Measurements from ENCODE around the gene SLN.
"Not testable (repeated sequence)": the region's sequence is repeated elsewhere in the genome, so short reads cannot be mapped to it uniquely, and the experiment has no call there.

Gene SLN

DNA sequence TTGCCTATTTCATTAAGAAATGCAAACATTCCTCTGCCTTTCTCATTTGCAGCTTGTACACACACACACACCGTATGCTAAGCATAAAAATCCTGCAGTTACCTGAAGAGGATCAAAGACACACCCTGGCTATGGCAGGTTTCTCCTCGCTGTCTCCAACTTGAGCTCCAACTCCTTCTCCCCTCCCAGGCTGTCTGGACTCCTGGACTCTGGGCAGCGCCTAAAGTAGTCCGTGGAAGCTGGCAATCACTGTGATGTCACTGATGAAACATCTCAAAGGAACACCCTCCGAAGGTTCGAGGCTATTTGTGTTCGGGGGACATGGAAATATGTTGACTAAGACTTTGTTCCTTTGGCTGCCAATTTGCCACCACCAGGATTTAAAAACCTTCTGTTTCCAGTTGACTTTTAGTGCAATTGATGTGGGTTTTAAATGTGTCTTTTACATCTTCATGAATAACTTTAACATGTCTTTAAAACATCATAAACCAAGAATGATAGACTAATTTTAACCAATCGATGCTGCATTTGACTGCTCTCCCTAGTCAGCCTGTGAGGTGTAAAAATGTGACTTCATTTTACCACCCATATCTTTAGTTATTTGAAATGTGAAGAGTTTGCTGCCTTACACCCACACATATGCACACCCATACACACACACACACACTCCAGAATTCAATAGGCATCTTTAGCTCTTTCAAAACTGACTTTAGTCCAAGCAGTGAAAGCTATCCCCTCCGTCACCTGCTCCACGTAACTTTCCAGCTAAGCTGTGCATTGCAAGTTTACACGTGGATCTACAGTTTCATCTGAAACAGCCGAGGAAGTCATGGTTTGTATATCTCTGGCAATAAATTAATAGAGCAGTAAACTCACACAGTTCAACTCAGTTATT, at the start of gene SLN:
SLN (minus strand) TSS at position 196 of the 895 bp plus-strand sequence.
- H3K27ac ChIP-seq (ENCODE audit: low read depth in 2 of 2, low read length in 2 of 2), result no peak within 1 kb of the TSS

DNA sequence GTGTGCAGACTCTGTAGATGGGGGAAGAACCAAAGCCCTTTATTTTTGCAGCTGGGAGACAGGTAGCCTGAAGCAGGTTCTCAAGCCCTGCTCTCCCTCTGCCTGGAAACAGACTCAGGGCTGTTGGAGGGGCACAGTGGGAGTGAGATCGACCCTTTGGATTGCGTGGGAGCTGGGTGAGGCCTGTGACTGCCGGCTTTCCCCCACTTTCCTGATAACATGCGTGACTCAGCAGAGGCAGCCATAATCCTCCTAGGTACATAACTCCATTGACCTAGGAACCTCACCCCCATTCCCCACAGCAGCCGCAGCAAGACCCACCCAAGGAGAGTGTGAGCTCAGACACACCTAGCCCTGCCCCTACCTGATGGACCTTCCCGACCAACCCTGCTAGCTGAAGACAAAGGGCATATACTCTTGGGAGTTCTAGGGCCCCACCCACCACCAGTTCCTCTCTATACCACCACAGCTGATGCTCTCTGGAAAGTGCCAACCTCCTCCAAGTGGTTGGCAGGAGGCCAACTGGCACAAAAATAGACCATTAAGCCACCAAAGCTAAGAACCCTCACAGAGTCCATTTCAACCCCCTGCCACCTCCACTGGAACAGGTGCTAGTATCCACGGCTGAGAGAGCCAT, 47.0 kb upstream of the SLN start:
- H3K9me3 ChIP-seq (ENCODE audit: control insufficient read depth in 2 of 2, low read length in 2 of 2); H3K36me3 ChIP-seq (ENCODE audit: control insufficient read depth in 2 of 2, insufficient read depth in 2 of 2, low read length in 2 of 2); H3K27me3 ChIP-seq (ENCODE audit: control insufficient read depth in 2 of 2, insufficient read depth in 2 of 2, low read length in 2 of 2); H3K4me3 ChIP-seq (ENCODE audit: low read length in 2 of 2); H3K4me1 ChIP-seq (ENCODE audit: control insufficient read depth in 2 of 2, insufficient read depth in 2 of 2, low read length in 2 of 2); H3K27ac ChIP-seq (ENCODE audit: low read depth in 2 of 2, low read length in 2 of 2); H3K9ac ChIP-seq (ENCODE audit: low read depth in 1 of 2, low read length in 2 of 2): not testable (repeated sequence)

More for the DNA sequence above, at the start of gene SLN:
- Histone ChIP-seq H3K9ac (ENCODE audit: low read depth in 1 of 2, low read length in 2 of 2) (no peak within 1 kb of the TSS), H3K9me3 (ENCODE audit: control insufficient read depth in 2 of 2, low read length in 2 of 2) (no peaks in the 10 kb centered on the region), H3K36me3 (ENCODE audit: control insufficient read depth in 2 of 2, insufficient read depth in 2 of 2, low read length in 2 of 2) (no peaks in the 10 kb centered on the region), H3K4me1 (ENCODE audit: control insufficient read depth in 2 of 2, insufficient read depth in 2 of 2, low read length in 2 of 2) (no peaks in the 10 kb centered on the region), H3K4me3 (ENCODE audit: low read length in 2 of 2) (no peak within 1 kb of the TSS), H3K27me3 (ENCODE audit: control insufficient read depth in 2 of 2, insufficient read depth in 2 of 2, low read length in 2 of 2) (peaks cover 0 to 3% of the 10 kb centered on the region in 2 donors)

DNA sequence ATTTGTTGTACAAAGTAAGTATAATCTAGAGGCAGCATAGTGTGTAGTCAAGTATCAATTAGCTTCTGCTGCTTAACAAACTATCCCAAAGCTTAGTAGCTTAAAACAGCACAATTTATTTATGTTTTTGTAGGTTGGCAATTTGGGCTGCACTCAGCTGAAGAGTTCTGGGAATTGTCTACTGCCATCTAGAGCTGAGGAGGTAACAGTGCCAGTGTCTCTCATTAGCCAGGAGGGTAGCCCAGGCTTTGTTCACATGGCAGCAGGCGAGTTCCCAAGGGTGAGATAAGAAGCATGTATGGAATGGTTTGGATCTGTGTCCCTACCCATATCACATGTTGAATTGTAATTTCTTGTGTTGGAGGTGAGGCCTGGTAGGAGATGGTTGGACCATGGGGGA, 45.8 kb upstream of the SLN start:
- no peaks in the 10 kb centered on the region for H3K36me3 ChIP-seq (ENCODE audit: control insufficient read depth in 2 of 2, insufficient read depth in 2 of 2, low read length in 2 of 2)
- no peaks in the 10 kb centered on the region for H3K9me3 ChIP-seq (ENCODE audit: control insufficient read depth in 2 of 2, low read length in 2 of 2)
- H3K4me3 ChIP-seq (ENCODE audit: low read length in 2 of 2), result no peak overlapping the region
- H3K27ac ChIP-seq (ENCODE audit: low read depth in 2 of 2, low read length in 2 of 2), result no peak overlapping the region
- H3K9ac ChIP-seq (ENCODE audit: low read depth in 1 of 2, low read length in 2 of 2), result no peak overlapping the region
- H3K27me3 ChIP-seq (ENCODE audit: control insufficient read depth in 2 of 2, insufficient read depth in 2 of 2, low read length in 2 of 2), result no peaks in the 10 kb centered on the region
- peaks cover 0 to 3% of the 10 kb centered on the region in 2 donors for H3K4me1 ChIP-seq (ENCODE audit: control insufficient read depth in 2 of 2, insufficient read depth in 2 of 2, low read length in 2 of 2)

DNA sequence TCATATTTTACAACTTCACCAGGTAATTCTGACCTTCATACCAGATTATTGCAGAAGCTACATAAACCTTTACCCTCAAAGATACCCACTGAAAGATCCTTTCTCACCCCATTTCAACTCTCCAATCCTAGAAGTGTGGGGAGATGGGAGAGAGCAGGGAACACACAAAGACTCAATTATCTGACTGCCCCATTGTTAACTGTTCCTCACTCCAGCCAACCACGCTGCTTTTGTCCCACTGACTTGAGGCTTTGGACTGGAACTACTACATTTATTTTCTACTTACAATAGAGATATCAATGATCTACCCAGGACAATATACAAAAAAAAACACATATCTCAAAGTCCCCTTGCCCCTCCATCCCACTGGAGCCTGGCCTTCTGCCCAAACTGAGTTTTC, 44.7 kb upstream of the SLN start:
- Histone ChIP-seq H3K27ac (ENCODE audit: low read depth in 2 of 2, low read length in 2 of 2) (no peak overlapping the region), H3K9ac (ENCODE audit: low read depth in 1 of 2, low read length in 2 of 2) (no peak overlapping the region), H3K9me3 (ENCODE audit: control insufficient read depth in 2 of 2, low read length in 2 of 2) (no peaks in the 10 kb centered on the region), H3K4me3 (ENCODE audit: low read length in 2 of 2) (no peak overlapping the region), H3K27me3 (ENCODE audit: control insufficient read depth in 2 of 2, insufficient read depth in 2 of 2, low read length in 2 of 2) (no peaks in the 10 kb centered on the region), H3K36me3 (ENCODE audit: control insufficient read depth in 2 of 2, insufficient read depth in 2 of 2, low read length in 2 of 2) (no peaks in the 10 kb centered on the region), H3K4me1 (ENCODE audit: control insufficient read depth in 2 of 2, insufficient read depth in 2 of 2, low read length in 2 of 2) (peaks cover 0 to 3% of the 10 kb centered on the region in 2 donors)

DNA sequence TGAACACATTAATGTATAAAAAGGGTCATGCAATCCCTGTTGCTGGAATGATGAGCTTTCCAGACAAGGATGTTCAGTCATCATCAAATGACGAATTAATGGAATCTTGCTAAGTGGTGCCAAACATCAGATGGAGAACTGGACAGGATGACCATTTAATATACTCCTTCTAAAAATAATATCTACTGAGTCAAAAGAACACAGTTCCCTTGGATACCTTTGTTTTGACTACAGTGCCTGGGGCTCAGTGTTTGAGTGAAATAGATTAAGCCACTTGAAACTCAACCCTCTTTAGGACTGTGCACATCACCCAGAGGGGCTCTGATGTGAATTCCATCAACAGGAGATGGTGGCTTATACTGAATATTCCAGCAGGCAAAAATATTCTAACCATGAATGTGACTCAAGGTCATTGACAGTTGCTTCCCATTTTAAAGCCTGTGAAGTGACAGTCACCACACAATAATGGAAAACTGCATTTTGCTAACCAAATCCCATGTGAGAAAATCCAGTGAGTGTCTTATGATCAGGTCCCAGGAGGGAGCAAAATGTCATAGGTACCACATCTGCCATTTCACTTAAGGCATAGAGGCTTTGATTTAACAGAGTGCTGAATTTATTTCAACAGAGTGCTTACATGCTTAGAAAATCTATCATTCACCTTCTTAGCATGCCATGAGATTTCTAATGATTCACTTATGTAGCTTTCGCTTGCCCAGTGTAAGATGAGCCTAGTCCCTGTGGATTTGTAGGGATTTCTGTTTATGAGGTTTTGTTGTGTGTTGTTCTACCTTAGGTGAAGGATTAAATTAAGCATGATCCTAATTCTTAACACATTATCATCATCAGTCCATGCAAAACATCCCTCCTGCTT, 41.3 kb upstream of the SLN start:
- Histone ChIP-seq H3K9ac (ENCODE audit: low read depth in 1 of 2, low read length in 2 of 2) (no peak overlapping the region), H3K27ac (ENCODE audit: low read depth in 2 of 2, low read length in 2 of 2) (no peak overlapping the region), H3K4me3 (ENCODE audit: low read length in 2 of 2) (no peak overlapping the region)

DNA sequence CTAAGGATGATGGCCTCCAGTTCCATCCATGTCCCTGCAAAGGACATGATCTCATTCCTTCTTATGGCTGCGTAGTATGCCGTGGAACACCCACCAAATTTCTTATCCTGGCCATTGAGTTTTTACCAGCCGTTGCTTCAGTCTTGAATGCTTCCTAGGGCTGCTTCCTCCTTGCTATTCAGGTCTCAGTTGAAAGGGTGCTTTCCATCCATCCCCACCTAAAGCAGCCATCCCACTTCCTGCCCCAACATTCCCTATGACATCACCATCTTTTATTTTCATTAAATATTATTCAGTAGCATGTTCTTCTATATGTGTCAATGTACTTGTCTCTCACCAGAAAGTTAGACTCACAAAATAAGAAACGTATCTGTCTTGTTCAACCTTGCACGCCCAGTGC, 40.7 kb upstream of the SLN start:
- Histone ChIP-seq H3K4me3 (ENCODE audit: low read length in 2 of 2) (no peak overlapping the region), H3K27ac (ENCODE audit: low read depth in 2 of 2, low read length in 2 of 2) (no peak overlapping the region), H3K9ac (ENCODE audit: low read depth in 1 of 2, low read length in 2 of 2) (no peak overlapping the region), H3K27me3 (ENCODE audit: control insufficient read depth in 2 of 2, insufficient read depth in 2 of 2, low read length in 2 of 2) (no peaks in the 10 kb centered on the region), H3K9me3 (ENCODE audit: control insufficient read depth in 2 of 2, low read length in 2 of 2) (no peaks in the 10 kb centered on the region), H3K36me3 (ENCODE audit: control insufficient read depth in 2 of 2, insufficient read depth in 2 of 2, low read length in 2 of 2) (no peaks in the 10 kb centered on the region), H3K4me1 (ENCODE audit: control insufficient read depth in 2 of 2, insufficient read depth in 2 of 2, low read length in 2 of 2) (no peaks in the 10 kb centered on the region)

More for the DNA sequence above, 41.3 kb upstream of the SLN start:
- Histone ChIP-seq H3K27me3 (ENCODE audit: control insufficient read depth in 2 of 2, insufficient read depth in 2 of 2, low read length in 2 of 2) (no peaks in the 10 kb centered on the region), H3K4me1 (ENCODE audit: control insufficient read depth in 2 of 2, insufficient read depth in 2 of 2, low read length in 2 of 2) (no peaks in the 10 kb centered on the region), H3K36me3 (ENCODE audit: control insufficient read depth in 2 of 2, insufficient read depth in 2 of 2, low read length in 2 of 2) (no peaks in the 10 kb centered on the region), H3K9me3 (ENCODE audit: control insufficient read depth in 2 of 2, low read length in 2 of 2) (no peaks in the 10 kb centered on the region)

DNA sequence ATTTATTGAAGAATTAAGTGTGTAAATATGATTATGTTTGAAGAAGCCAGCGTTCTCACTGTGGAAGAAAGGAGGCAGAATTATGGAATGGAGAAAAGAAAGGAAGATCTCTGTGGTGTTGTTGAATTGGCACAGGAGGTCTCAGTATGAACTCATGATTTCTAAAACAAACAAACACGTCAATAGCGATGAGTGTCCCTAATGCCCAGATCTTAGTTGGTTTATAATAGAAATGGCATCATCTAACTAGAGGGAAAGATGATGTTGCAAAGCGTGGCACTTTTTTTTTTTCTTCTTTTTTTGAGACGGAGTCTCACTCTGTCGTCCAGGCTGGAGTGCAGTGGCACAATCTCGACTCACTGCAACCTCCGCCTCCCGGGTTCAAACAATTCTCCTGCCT, 39.2 kb upstream of the SLN start:
- H3K27me3 ChIP-seq (ENCODE audit: control insufficient read depth in 2 of 2, insufficient read depth in 2 of 2, low read length in 2 of 2), result no peaks in the 10 kb centered on the region
- H3K36me3 ChIP-seq (ENCODE audit: control insufficient read depth in 2 of 2, insufficient read depth in 2 of 2, low read length in 2 of 2), result no peaks in the 10 kb centered on the region
- H3K9ac ChIP-seq (ENCODE audit: low read depth in 1 of 2, low read length in 2 of 2), result no peak overlapping the region
- no peaks in the 10 kb centered on the region for H3K4me1 ChIP-seq (ENCODE audit: control insufficient read depth in 2 of 2, insufficient read depth in 2 of 2, low read length in 2 of 2)
- H3K4me3 ChIP-seq (ENCODE audit: low read length in 2 of 2), result no peak overlapping the region
- no peak overlapping the region for H3K27ac ChIP-seq (ENCODE audit: low read depth in 2 of 2, low read length in 2 of 2)
- no peaks in the 10 kb centered on the region for H3K9me3 ChIP-seq (ENCODE audit: control insufficient read depth in 2 of 2, low read length in 2 of 2)

DNA sequence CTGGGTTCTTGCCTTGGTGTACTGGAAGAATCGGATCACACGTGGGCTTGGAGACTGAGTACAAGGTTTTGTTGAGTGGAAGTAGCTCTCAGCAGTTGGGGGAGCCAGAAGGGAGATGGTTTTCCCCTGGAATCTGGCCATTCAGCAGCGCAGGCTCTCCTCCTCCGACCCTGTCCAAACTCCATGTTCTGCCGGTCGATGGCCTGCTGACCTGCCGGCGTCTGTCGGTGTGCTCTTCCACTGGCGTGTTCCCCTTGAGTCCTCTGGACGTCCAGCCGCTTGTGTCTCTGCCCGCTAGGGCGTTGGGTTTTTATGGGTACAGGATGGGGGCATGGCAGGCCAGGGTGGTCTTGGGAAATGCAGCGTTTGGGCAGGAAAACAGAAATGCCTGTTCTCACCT, 38.5 kb upstream of the SLN start:
- no peaks in the 10 kb centered on the region for H3K27me3 ChIP-seq (ENCODE audit: control insufficient read depth in 2 of 2, insufficient read depth in 2 of 2, low read length in 2 of 2)

DNA sequence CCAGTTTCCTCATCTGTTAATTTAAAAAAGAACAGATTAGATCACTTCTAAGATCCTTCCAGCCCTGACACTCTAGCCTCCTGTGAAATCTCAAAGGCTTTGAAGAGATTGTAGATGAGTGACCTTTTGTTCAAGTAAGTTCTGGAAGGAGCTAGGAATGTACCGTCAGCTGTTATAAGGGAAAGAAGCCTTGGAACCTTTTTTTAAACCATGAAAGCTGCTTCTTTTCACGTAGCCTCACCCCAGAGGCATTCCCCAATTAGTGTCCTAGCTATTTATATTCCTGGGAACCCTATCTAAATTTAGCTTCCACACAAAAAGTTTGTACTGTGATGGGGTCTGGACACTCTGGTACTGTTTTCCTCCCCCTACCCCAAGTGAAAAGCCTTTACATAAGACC, 35.8 kb upstream of the SLN start:
- Histone ChIP-seq H3K27ac (ENCODE audit: low read depth in 2 of 2, low read length in 2 of 2) (no peak overlapping the region), H3K9ac (ENCODE audit: low read depth in 1 of 2, low read length in 2 of 2) (no peak overlapping the region), H3K4me3 (ENCODE audit: low read length in 2 of 2) (no peak overlapping the region), H3K27me3 (ENCODE audit: control insufficient read depth in 2 of 2, insufficient read depth in 2 of 2, low read length in 2 of 2) (no peaks in the 10 kb centered on the region), H3K9me3 (ENCODE audit: control insufficient read depth in 2 of 2, low read length in 2 of 2) (no peaks in the 10 kb centered on the region), H3K36me3 (ENCODE audit: control insufficient read depth in 2 of 2, insufficient read depth in 2 of 2, low read length in 2 of 2) (no peaks in the 10 kb centered on the region), H3K4me1 (ENCODE audit: control insufficient read depth in 2 of 2, insufficient read depth in 2 of 2, low read length in 2 of 2) (no peaks in the 10 kb centered on the region)

More for the DNA sequence above, 38.5 kb upstream of the SLN start:
- Histone ChIP-seq H3K36me3 (ENCODE audit: control insufficient read depth in 2 of 2, insufficient read depth in 2 of 2, low read length in 2 of 2) (no peaks in the 10 kb centered on the region), H3K4me3 (ENCODE audit: low read length in 2 of 2) (no peak overlapping the region), H3K4me1 (ENCODE audit: control insufficient read depth in 2 of 2, insufficient read depth in 2 of 2, low read length in 2 of 2) (no peaks in the 10 kb centered on the region), H3K27ac (ENCODE audit: low read depth in 2 of 2, low read length in 2 of 2) (no peak overlapping the region), H3K9ac (ENCODE audit: low read depth in 1 of 2, low read length in 2 of 2) (no peak overlapping the region), H3K9me3 (ENCODE audit: control insufficient read depth in 2 of 2, low read length in 2 of 2) (no peaks in the 10 kb centered on the region)

DNA sequence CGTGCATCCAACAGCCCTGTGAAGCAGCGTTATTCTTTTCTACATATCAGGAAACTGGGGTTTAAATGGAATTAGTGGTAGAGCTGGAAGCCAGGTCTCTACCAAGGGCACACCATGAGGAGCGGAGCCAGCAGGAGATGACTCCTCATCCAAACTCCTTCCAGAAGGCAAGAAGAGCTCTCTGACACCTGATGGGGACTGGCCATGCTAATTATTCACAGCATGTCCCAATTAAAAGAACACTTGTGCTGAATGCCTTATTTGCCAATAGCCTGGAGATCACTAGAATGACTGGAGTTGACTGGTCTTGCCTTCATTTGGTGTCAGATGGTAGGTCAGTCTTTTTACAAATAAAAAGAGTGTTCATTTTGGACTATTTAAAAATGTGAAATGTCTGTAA, 32.9 kb upstream of the SLN start:
- Histone ChIP-seq H3K4me3 (ENCODE audit: low read length in 2 of 2) (no peak overlapping the region), H3K27ac (ENCODE audit: low read depth in 2 of 2, low read length in 2 of 2) (no peak overlapping the region), H3K9ac (ENCODE audit: low read depth in 1 of 2, low read length in 2 of 2) (no peak overlapping the region), H3K36me3 (ENCODE audit: control insufficient read depth in 2 of 2, insufficient read depth in 2 of 2, low read length in 2 of 2) (no peaks in the 10 kb centered on the region), H3K27me3 (ENCODE audit: control insufficient read depth in 2 of 2, insufficient read depth in 2 of 2, low read length in 2 of 2) (no peaks in the 10 kb centered on the region), H3K9me3 (ENCODE audit: control insufficient read depth in 2 of 2, low read length in 2 of 2) (no peaks in the 10 kb centered on the region), H3K4me1 (ENCODE audit: control insufficient read depth in 2 of 2, insufficient read depth in 2 of 2, low read length in 2 of 2) (no peaks in the 10 kb centered on the region)

Data from mucosa of rectum (tissue), 2 donors.